SK-N-SH (cell line): Measurements from ENCODE around the gene PLEKHM2. TPM values are rescaled to one million over a fixed set of nuclear protein-coding genes. Genes with fewer than 3 reads are reported as not detected.
A peak's percentile ranks its signal among the peaks of the same experiment; 100 is the strongest.

Source experiments
- CTCF ChIA-PET: fragments of 300-600, 350-600 bp; formaldehyde crosslinking; extraction: SDS; loops from one replicate; lab custom pipeline; 2021; lab: Yijun Ruan, JAX
- POLR2A ChIA-PET: fragments of 350-600 bp; sonication (Branson Sonifier 250); formaldehyde crosslinking; extraction: SDS; loops from one replicate; lab custom pipeline; 2020; ENCODE audit warnings: antibody characterized with exemption, inconsistent platforms; lab: Yijun Ruan, JAX
- DNase-seq: peaks from one replicate; pipeline ENCODE4 v3.0.0; 2012
- H2AFZ ChIP-seq: fragments of 200-600 bp; sonication (generic); 2 replicates; pipeline ENCODE4 v1.8.1; 2016; ENCODE audit warnings: antibody characterized with exemption, mild to moderate bottlenecking, low read depth
- H3F3A ChIP-seq: fragments of 200-600 bp; sonication (generic); replicated peaks from 2 replicates; pipeline ENCODE3; 2016; ENCODE audit warnings: antibody characterized with exemption, mild to moderate bottlenecking; ENCODE audit not compliant: insufficient read depth
- H3K27ac ChIP-seq, 2 experiments: fragments of 200-500 bp in 1 of 2; fragments of 200-600 bp in 1 of 2; sonication (Bioruptor generic) in 1 of 2; sonication (generic), shearing (Covaris generic) in 1 of 2; 2 replicates each; pipeline versions ENCODE4 v1.5.1 to v1.6.1; 2014 to 2016; ENCODE audit warnings: low read depth in 2 of 2, inconsistent platforms in 1 of 2, low read length in 1 of 2, mild to moderate bottlenecking in 1 of 2, mixed read lengths in 1 of 2
- H3K27me3 ChIP-seq: fragments of 200-600 bp; sonication (generic), shearing (Covaris generic); 2 replicates; pipeline ENCODE4 v1.6.1; 2016; ENCODE audit warnings: mixed run types; ENCODE audit not compliant: insufficient read depth
- H3K36me3 ChIP-seq, 2 experiments: fragments of 200-500 bp in 1 of 2; fragments of 200-600 bp in 1 of 2; sonication (Bioruptor generic) in 1 of 2; sonication (generic) in 1 of 2; replicated peaks in 1 of 2; 2 replicates each; pipeline versions ENCODE3 to v1.5.1; 2014 to 2016; ENCODE audit warnings: low read length in 1 of 2, mild to moderate bottlenecking in 1 of 2; ENCODE audit not compliant: insufficient read depth in 2 of 2, control insufficient read depth in 1 of 2
- H3K4me1 ChIP-seq, 2 experiments: fragments of 200-500 bp in 1 of 2; fragments of 200-600 bp in 1 of 2; sonication (Bioruptor generic) in 1 of 2; sonication (generic), shearing (Covaris generic) in 1 of 2; 2 replicates each; pipeline versions ENCODE4 v1.5.1 to v1.6.1; 2014 to 2016; ENCODE audit warnings: low read depth in 1 of 2, low read length in 1 of 2, mixed run types in 1 of 2; ENCODE audit not compliant: insufficient read depth in 2 of 2, control insufficient read depth in 1 of 2
- H3K4me2 ChIP-seq: fragments of 200-600 bp; sonication (generic), shearing (Covaris generic); 2 replicates; pipeline ENCODE4 v1.6.1; 2017; ENCODE audit warnings: mixed run types
- H3K4me3 ChIP-seq, 2 experiments: fragments of 200-500 bp in 1 of 2; fragments of 200-600 bp in 1 of 2; sonication (Bioruptor generic) in 1 of 2; sonication (generic), shearing (Covaris generic) in 1 of 2; 2 replicates each; pipeline versions ENCODE4 v1.5.1 to v1.8.1; 2014 to 2016; ENCODE audit warnings: low read depth in 2 of 2, inconsistent platforms in 1 of 2, low read length in 1 of 2, mild to moderate bottlenecking in 1 of 2, mixed read lengths in 1 of 2, moderate library complexity in 1 of 2
- H3K79me2 ChIP-seq: fragments of 200-600 bp; sonication (generic); 2 replicates; pipeline ENCODE4 v1.8.1; 2017; ENCODE audit warnings: mild to moderate bottlenecking; ENCODE audit not compliant: insufficient read depth
- H3K9ac ChIP-seq: fragments of 200-600 bp; sonication (generic); 2 replicates; pipeline ENCODE4 v1.6.1; 2017; ENCODE audit warnings: mixed run types
- H3K9me2 ChIP-seq: fragments of 200-600 bp; sonication (generic); 2 replicates; pipeline ENCODE4 v1.6.1; 2017; ENCODE audit warnings: mixed run types
- H3K9me3 ChIP-seq: fragments of 200-600 bp; sonication (generic); 2 replicates; pipeline ENCODE4 v1.6.1; 2017; ENCODE audit warnings: mixed run types, mild to moderate bottlenecking, moderate library complexity
- H4K20me1 ChIP-seq: fragments of 200-600 bp; sonication (generic); 2 replicates; pipeline ENCODE4 v1.6.1; 2017; ENCODE audit warnings: mild to moderate bottlenecking, mixed run types; ENCODE audit not compliant: insufficient read depth
- GABPA ChIP-seq: IDR thresholded peaks from 2 replicates; pipeline ENCODE4 v1.4.0; 2012; ENCODE audit warnings: low read depth, mild to moderate bottlenecking
- NFIC ChIP-seq: IDR thresholded peaks from 2 replicates; pipeline ENCODE4 v1.4.0; 2012; ENCODE audit warnings: borderline replicate concordance
- PBX3 ChIP-seq: IDR thresholded peaks from 2 replicates; pipeline ENCODE4; 2012
- RCOR1 ChIP-seq: fragments of 150-350 bp; IDR thresholded peaks from 2 replicates; pipeline ENCODE4 v1.6.1; 2017; ENCODE audit warnings: antibody characterized with exemption, low read length
- REST ChIP-seq: IDR thresholded peaks from 2 replicates; pipeline ENCODE4 v1.6.1; 2012; ENCODE audit warnings: mild to moderate bottlenecking, low read depth, low read length, moderate library complexity
- TCF12 ChIP-seq: IDR thresholded peaks from 2 replicates; pipeline ENCODE4 v1.4.0; 2012
- WGBS: methylation state at CpG from one replicate; pipeline ENCODE4 v1.1.6; 2017; ENCODE audit warnings: low lambda C conversion rate; 5-methylcytosine and 5-hydroxymethylcytosine counted together
- polyA plus RNA-seq, 3 experiments: library from polyadenylated mRNA; depleted of rRNA; stranded (reverse); fragments of >200 nt; gene quantifications; 2 replicates each; pipeline ENCODE4 v1.2.3, GENCODE V29; 2012

Gene PLEKHM2
- polyA plus RNA-seq, 1 of the 3 experiments (the other 2 are of a cell fraction), result 38.9 TPM

GRCh38 chr1:15668089-15668754 is 15.9 kb upstream of the PLEKHM2 start:
- Histone ChIP-seq H3K27me3 (no peaks in the 10 kb centered on the region), H3K4me3 (no peak overlapping the region), H3K4me1 (no peaks in the 10 kb centered on the region; a peak in 1 of 4 replicates), H3K79me2 (no peaks in the 10 kb centered on the region; the same call in 1 of the 2 replicates), H3K9me2 (no peaks in the 10 kb centered on the region), H3K9ac (no peak overlapping the region), H2AFZ (no peak overlapping the region), H3F3A (no peaks in the 10 kb centered on the region), H4K20me1 (no peaks in the 10 kb centered on the region)
- 82% methylated on average over 5 of the region's 5 CpGs for WGBS
- ChIA-PET POLR2A (no interaction called here), CTCF (no interaction called here)
- DNase-seq, result no peak
- TF ChIP-seq TCF12, result peak; percentile 33; the same call in 1 of the 2 replicates
- TF ChIP-seq NFIC, result peak; percentile 19; the same call in 1 of the 2 replicates
- TF ChIP-seq PBX3, result 0 out of 2 replicates have a peak, but pooled peaks have one; percentile 12
- TF ChIP-seq GABPA, result no peak
- TF ChIP-seq, all 33 proteins: peak for 3
- Histone ChIP-seq H3K9me3 (no peaks in the 10 kb centered on the region), H3K36me3 (peaks cover 3 to 5% of the 10 kb centered on the region in 2 experiments), H3K27ac (no peak overlapping the region), H3K4me2 (no peak overlapping the region)

GRCh38 chr1:15669074-15669473 is 15.0 kb upstream of the PLEKHM2 start:
- Histone ChIP-seq H3K27ac (no peak overlapping the region), H3K9me2 (no peaks in the 10 kb centered on the region), H3K4me3 (no peak overlapping the region), H2AFZ (no peak overlapping the region), H3K27me3 (no peaks in the 10 kb centered on the region), H3K79me2 (no peaks in the 10 kb centered on the region; the same call in 1 of the 2 replicates), H3K36me3 (peaks cover 0 to 5% of the 10 kb centered on the region in 2 experiments), H3K4me1 (no peaks in the 10 kb centered on the region; a peak in 1 of 4 replicates), H3K9ac (no peak overlapping the region), H4K20me1 (no peaks in the 10 kb centered on the region), H3K4me2 (no peak overlapping the region), H3F3A (no peaks in the 10 kb centered on the region), H3K9me3 (no peaks in the 10 kb centered on the region)
- POLR2A ChIA-PET, result no interaction called here
- no peak for DNase-seq
- 95% methylated on average over 10 of the region's 10 CpGs for WGBS
- CTCF ChIA-PET, result no interaction called here
- TF ChIP-seq PBX3, result no peak

- Histone ChIP-seq H3K36me3 (peaks cover 0 to 5% of the 10 kb centered on the region in 2 experiments), H3K27me3 (no peaks in the 10 kb centered on the region), H3K9me3 (no peaks in the 10 kb centered on the region), H3K9ac (no peak overlapping the region)
- TF ChIP-seq RCOR1 (no peak), REST (no peak)
- TF ChIP-seq, all 33 proteins: peak for 0
- no peaks in the 10 kb centered on the region; a peak in 1 of 4 replicates for H3K4me1 ChIP-seq
- no peaks in the 10 kb centered on the region for H3F3A ChIP-seq
- H3K4me3 ChIP-seq, result no peak overlapping the region
- no peak overlapping the region for H2AFZ ChIP-seq
- H3K9me2 ChIP-seq, result no peaks in the 10 kb centered on the region
- no peaks in the 10 kb centered on the region for H4K20me1 ChIP-seq
- no peak for DNase-seq
- H3K27ac ChIP-seq, result no peak overlapping the region
- ChIA-PET POLR2A (no interaction called here), CTCF (no interaction called here)
- 85% methylated on average over 3 of the region's 4 CpGs for WGBS
- H3K79me2 ChIP-seq, result no peaks in the 10 kb centered on the region; the same call in 1 of the 2 replicates
- H3K4me2 ChIP-seq, result no peak overlapping the region
These were observed 14.3 kb upstream of the PLEKHM2 start for GRCh38 chr1:15669864-15670263.
